ENCODE data around the gene TKTL1.

- TF ChIP-seq CTCF (conservative IDR thresholded peaks at IDR 0.05; ENCODE audit: low read length) (no peak), EZH2phosphoT487 (IDR thresholded peaks at IDR 0.05; ENCODE audit: borderline replicate concordance, low read depth, low read length) (no peak)
These were observed 13.6 kb downstream of the TKTL1 start for GRCh38 chrX:154309041-154309775.
